Stimulated activated memory B cell treated with anti-CD40 and anti-IgM and Interleukin-4, amounts not matched to agents 10 μg/mL and 1 μg/mL and 100 μg/mL, for 72 hours (primary cell): Measurements from ENCODE around the gene NECAB3.
A peak's percentile ranks its signal among the peaks of the same experiment; 100 is the strongest.
"Not testable (repeated sequence)": the region's sequence is repeated elsewhere in the genome, so short reads cannot be mapped to it uniquely, and the experiment has no call there.

Source experiments
- ATAC-seq: fragments of 150-1000 bp; cut with Tn5 transposase; 2 replicates; pipeline ENCODE4 v1.10.0; 2021
- H3K27ac Mint-ChIP-seq: one replicate; pipeline ENCODE4 v1.8.0; 2022; ENCODE audit warnings: mild to moderate bottlenecking, mixed read lengths
- H3K27me3 Mint-ChIP-seq: one replicate; pipeline ENCODE4 v1.8.0; 2022; ENCODE audit warnings: mixed read lengths
- H3K36me3 Mint-ChIP-seq: one replicate; pipeline ENCODE4 v1.8.0; 2022; ENCODE audit warnings: mixed read lengths
- H3K4me1 Mint-ChIP-seq: one replicate; pipeline ENCODE4 v1.8.0; 2022; ENCODE audit warnings: mixed read lengths
- H3K4me3 Mint-ChIP-seq: one replicate; pipeline ENCODE4 v1.8.0; 2022; ENCODE audit warnings: mild to moderate bottlenecking, moderate library complexity, mixed read lengths
- H3K9me3 Mint-ChIP-seq: one replicate; pipeline ENCODE4 v1.8.0; 2022; ENCODE audit warnings: mixed read lengths

NECAB3 gene

GRCh38 chr20:33702861-33703260 is 28.6 kb upstream of the NECAB3 start:
- ATAC-seq, result no peak
- Mint-ChIP-seq H3K27ac (no peak overlapping the region), H3K9me3 (peaks cover 2% of the 10 kb centered on the region), H3K4me3 (no peak overlapping the region), H3K36me3 (peaks cover 12% of the 10 kb centered on the region), H3K4me1 (no peaks in the 10 kb centered on the region), H3K27me3 (no peaks in the 10 kb centered on the region)

- ATAC-seq, result no peak
Observed at GRCh38 chr20:33701629-33702450, 27.6 kb upstream of the NECAB3 start.

DNA sequence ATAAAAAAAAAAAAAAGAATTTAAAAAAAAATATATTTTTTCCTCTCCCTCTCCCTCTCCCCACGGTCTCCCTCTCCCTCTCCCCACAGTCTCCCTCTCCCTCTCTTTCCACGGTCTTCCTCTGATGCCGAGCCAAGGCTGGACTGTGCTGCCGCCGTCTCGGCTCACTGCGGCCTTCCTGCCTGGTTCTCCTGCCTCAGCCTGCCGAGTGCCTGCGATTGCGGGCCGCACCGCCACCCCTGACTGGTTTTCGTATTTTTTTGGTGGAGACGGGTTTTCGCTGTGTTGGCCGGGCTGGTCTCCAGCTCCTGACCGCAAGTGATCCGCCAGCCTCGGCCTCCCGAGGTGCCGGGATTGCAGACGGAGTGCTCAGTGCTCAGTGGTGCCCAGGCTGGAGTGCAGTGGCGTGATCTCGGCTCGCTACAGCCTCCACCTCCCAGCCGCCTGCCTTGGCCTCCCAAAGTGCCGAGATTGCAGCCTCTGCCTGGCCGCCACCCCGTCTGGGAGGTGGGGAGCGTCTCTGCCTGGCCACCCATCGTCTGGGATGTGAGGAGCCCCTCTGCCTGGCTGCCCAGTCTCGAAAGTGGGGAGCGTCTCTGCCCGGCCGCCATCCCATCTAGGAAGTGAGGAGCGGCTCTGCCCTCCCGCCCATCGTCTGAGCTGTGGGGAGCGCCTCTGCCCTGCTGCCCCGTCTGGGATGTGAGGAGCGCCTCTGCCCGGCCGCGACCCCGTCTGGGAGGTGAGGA is 26.6 kb upstream of the NECAB3 start:
- H3K27ac Mint-ChIP-seq, ATAC-seq, H3K27me3 Mint-ChIP-seq, H3K9me3 Mint-ChIP-seq, H3K36me3 Mint-ChIP-seq, H3K4me1 Mint-ChIP-seq, H3K4me3 Mint-ChIP-seq: not testable (repeated sequence)

More at GRCh38 chr20:33701629-33702450, 27.6 kb upstream of the NECAB3 start:
- peaks cover 5% of the 10 kb centered on the region for H3K36me3 Mint-ChIP-seq
- H3K4me3 Mint-ChIP-seq, result no peak overlapping the region
- H3K9me3 Mint-ChIP-seq, result peaks cover 2% of the 10 kb centered on the region
- H3K4me1 Mint-ChIP-seq, result no peaks in the 10 kb centered on the region
- H3K27me3 Mint-ChIP-seq, result no peaks in the 10 kb centered on the region
- no peak overlapping the region for H3K27ac Mint-ChIP-seq

DNA sequence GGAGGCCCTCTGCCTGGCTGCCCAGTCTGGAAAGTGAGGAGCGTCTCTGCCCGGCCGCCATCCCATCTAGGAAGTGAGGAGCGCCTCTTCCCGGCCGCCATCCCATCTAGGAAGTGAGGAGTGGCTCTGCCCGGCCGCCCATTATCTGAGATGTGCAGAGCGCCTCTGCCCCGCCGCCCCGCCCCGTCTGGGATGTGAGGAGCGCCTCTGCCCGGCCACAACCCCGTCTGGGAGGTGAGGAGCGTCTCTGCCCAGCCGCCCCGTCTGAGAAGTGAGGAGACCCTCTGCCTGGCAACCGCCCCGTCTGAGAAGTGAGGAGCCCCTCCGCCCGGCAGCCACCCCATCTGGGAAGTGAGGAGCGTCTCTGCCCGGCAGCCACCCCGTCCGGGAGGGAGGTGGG is 24.7 kb upstream of the NECAB3 start:
- not testable (repeated sequence) for H3K9me3 Mint-ChIP-seq, H3K27me3 Mint-ChIP-seq, H3K4me1 Mint-ChIP-seq, H3K36me3 Mint-ChIP-seq, H3K4me3 Mint-ChIP-seq, H3K27ac Mint-ChIP-seq, ATAC-seq

DNA sequence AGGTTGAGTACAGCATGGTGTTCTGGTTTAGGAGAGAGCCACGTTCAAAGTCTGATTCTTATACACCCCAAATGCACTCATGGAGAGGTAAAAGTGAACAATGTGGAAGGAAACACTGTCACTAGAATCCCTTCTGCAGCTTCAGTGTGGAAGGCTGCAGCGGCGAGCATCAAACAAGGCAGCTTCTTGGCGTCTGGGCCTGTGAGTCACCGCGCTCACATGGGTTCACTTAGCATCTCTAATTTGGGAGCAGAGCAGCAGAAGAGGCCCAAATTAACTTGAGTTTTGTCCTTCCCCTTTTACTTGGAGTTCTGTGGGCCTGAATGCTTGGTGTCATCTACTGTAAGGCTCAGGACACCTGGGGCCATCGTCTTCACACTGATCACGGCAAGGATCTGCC is 22.9 kb upstream of the NECAB3 start:
- Mint-ChIP-seq H3K4me3 (no peak overlapping the region), H3K27ac (no peak overlapping the region), H3K27me3 (no peaks in the 10 kb centered on the region), H3K4me1 (no peaks in the 10 kb centered on the region), H3K36me3 (peaks cover 5% of the 10 kb centered on the region), H3K9me3 (peaks cover 2% of the 10 kb centered on the region)
- no peak for ATAC-seq

DNA sequence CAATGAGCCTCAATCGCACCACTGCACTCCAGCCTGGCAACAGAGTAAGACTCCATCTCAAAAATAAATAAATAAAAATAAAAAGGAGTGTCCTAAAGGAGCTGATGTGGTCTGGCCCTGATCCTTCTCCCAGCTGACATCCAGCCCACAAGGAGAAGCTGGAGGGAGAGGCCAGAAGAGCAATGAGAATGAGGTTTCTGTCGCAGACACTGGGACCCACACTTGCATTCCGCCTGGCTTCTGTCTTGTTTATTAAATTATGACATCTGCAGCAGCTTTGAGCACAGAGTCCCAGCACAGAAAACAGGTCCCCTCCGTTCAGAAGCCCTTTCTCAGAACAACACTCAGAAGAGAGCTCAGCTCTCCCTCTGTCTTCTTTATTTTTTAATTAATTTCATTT is 22.2 kb upstream of the NECAB3 start:
- Mint-ChIP-seq H3K4me3 (no peak overlapping the region), H3K27ac (no peak overlapping the region), H3K36me3 (peaks cover 5% of the 10 kb centered on the region), H3K4me1 (no peaks in the 10 kb centered on the region), H3K9me3 (peaks cover 2% of the 10 kb centered on the region), H3K27me3 (no peaks in the 10 kb centered on the region)
- no peak for ATAC-seq

- H3K4me1 Mint-ChIP-seq, result no peaks in the 10 kb centered on the region
- no peak overlapping the region for H3K27ac Mint-ChIP-seq
- no peak for ATAC-seq
- peaks cover 5% of the 10 kb centered on the region for H3K36me3 Mint-ChIP-seq
- H3K27me3 Mint-ChIP-seq, result no peaks in the 10 kb centered on the region
- peaks cover 2% of the 10 kb centered on the region for H3K9me3 Mint-ChIP-seq
- no peak overlapping the region for H3K4me3 Mint-ChIP-seq
Observed at GRCh38 chr20:33694639-33695012, 20.4 kb upstream of the NECAB3 start.

GRCh38 chr20:33693741-33694638 is 19.8 kb upstream of the NECAB3 start:
- H3K27ac Mint-ChIP-seq, result no peak overlapping the region
- peaks cover 5% of the 10 kb centered on the region for H3K36me3 Mint-ChIP-seq
- peaks cover under 1% of the 10 kb centered on the region for H3K4me1 Mint-ChIP-seq
- peaks cover 2% of the 10 kb centered on the region for H3K9me3 Mint-ChIP-seq
- no peak for ATAC-seq
- H3K4me3 Mint-ChIP-seq, result no peak overlapping the region
- H3K27me3 Mint-ChIP-seq, result no peaks in the 10 kb centered on the region

- H3K4me3 Mint-ChIP-seq, result no peak overlapping the region
- H3K9me3 Mint-ChIP-seq, result peaks cover under 1% of the 10 kb centered on the region
- H3K27ac Mint-ChIP-seq, result no peak overlapping the region
- no peaks in the 10 kb centered on the region for H3K27me3 Mint-ChIP-seq
- no peak for ATAC-seq
- H3K4me1 Mint-ChIP-seq, result peaks cover 7% of the 10 kb centered on the region
- peaks cover 1% of the 10 kb centered on the region for H3K36me3 Mint-ChIP-seq
Observed at GRCh38 chr20:33693289-33693688, 19.1 kb upstream of the NECAB3 start.

GRCh38 chr20:33689973-33690372 is 15.7 kb upstream of the NECAB3 start:
- no peak overlapping the region for H3K4me3 Mint-ChIP-seq
- ATAC-seq, result no peak
- H3K27ac Mint-ChIP-seq, result no peak overlapping the region
- H3K4me1 Mint-ChIP-seq, result peaks cover 27% of the 10 kb centered on the region
- no peaks in the 10 kb centered on the region for H3K36me3 Mint-ChIP-seq
- no peaks in the 10 kb centered on the region for H3K9me3 Mint-ChIP-seq
- H3K27me3 Mint-ChIP-seq, result no peaks in the 10 kb centered on the region

GRCh38 chr20:33689493-33689892 is 15.3 kb upstream of the NECAB3 start:
- Mint-ChIP-seq H3K36me3 (no peaks in the 10 kb centered on the region), H3K4me1 (peaks cover 32% of the 10 kb centered on the region), H3K27me3 (no peaks in the 10 kb centered on the region), H3K4me3 (no peak overlapping the region), H3K27ac (no peak overlapping the region), H3K9me3 (no peaks in the 10 kb centered on the region)
- ATAC-seq, result no peak

- peaks cover 33% of the 10 kb centered on the region for H3K4me1 Mint-ChIP-seq
Observed at GRCh38 chr20:33688938-33689424, 14.8 kb upstream of the NECAB3 start.

DNA sequence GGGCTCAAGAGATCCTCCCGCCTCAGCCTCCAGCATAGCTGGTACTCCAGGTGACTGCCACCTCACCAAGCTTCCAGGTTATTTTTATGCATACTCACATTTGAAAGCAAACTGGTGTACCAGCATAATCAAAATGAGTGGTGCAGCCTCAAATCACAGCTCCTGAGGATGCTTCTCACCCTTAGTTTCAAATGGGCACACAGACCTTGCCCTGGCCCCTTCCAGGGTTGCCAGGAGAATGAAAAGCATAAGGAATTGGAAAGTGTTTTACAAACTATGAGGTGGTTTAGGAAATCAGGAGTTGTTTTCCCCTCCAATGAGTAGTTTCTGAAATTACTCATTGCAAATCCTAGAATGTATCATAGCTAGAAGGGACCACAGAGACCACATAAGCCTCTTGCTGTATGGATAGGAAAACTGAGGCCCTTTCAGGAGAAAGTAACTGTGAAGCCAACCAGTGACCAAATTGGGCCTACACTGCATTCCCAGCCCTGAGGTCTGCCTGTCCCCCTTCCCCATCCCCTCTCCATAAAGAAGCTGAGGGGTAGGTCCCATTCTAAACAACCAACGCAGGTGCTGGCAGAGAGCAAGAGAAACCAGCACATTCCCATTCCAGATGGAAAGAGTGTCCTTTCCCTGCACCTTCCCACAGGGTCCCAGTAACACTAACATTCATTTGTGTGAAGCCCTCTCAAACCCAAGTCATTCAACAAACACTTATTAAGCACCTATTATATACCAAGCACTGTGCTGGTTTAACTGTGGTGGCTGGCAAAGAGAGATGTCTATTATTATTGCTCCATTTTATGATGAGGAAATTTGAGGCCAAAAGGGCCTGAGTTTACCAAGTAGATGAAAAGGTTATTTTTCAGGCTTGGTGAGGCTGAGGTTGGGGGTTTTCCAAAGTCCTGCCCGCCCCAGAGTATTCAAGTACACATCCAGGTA is 14.0 kb upstream of the NECAB3 start:
- Mint-ChIP-seq H3K36me3 (no peaks in the 10 kb centered on the region), H3K9me3 (no peaks in the 10 kb centered on the region), H3K4me1 (peaks cover 33% of the 10 kb centered on the region), H3K4me3 (no peak overlapping the region), H3K27me3 (no peaks in the 10 kb centered on the region), H3K27ac (no peak overlapping the region)
- ATAC-seq, result no peak

More at GRCh38 chr20:33688938-33689424, 14.8 kb upstream of the NECAB3 start:
- Mint-ChIP-seq H3K27ac (no peak overlapping the region), H3K36me3 (no peaks in the 10 kb centered on the region), H3K4me3 (no peak overlapping the region), H3K9me3 (no peaks in the 10 kb centered on the region), H3K27me3 (no peaks in the 10 kb centered on the region)
- no peak for ATAC-seq

DNA sequence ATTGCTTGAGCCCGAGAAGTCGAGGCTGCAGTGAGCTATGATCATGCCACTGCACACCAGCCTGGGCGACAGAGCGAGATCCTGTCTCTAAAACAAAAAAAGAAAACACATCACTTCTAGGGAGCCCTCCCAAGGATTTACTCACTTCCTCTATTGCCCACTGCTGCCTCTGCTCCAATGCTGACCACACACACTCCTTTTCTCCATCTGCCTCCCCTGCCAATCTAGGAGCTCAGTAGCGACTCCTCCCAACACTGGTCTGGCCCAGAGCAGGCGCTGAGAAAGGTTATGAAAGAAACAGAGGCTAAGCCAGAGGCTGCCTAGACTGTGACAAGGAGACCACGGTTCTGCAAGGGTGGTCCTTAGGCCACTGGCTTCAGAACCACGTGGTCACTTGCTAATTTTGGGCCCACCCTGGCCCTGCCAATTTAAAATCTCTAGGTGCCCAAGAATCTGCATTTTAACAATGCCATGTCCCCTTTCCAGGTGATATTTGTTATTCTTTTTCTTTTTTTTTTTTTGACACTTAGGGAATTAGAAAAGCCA is 13.2 kb upstream of the NECAB3 start:
- Mint-ChIP-seq H3K4me3 (peak overlapping the region; percentile 86), H3K9me3 (no peaks in the 10 kb centered on the region), H3K27me3 (no peaks in the 10 kb centered on the region), H3K36me3 (no peaks in the 10 kb centered on the region), H3K27ac (peak overlapping the region; percentile 67), H3K4me1 (peaks cover 33% of the 10 kb centered on the region)
- ATAC-seq, result no peak
